ENCODE measurements around the gene RSPO4.
"Not testable (repeated sequence)": the region's sequence is repeated elsewhere in the genome, so short reads cannot be mapped to it uniquely, and the experiment has no call there.

Gene RSPO4

GRCh38 chr20:1026214-1026613, 24.1 kb upstream of the RSPO4 start:
- not testable (repeated sequence) for H3K27me3 ChIP-seq (ENCODE audit: control insufficient read depth in 2 of 2, insufficient read depth in 2 of 2, low read length in 2 of 2); H3K27ac ChIP-seq (ENCODE audit: low read depth in 2 of 2, low read length in 2 of 2); H3K9ac ChIP-seq (ENCODE audit: low read depth in 1 of 2, low read length in 2 of 2); H3K36me3 ChIP-seq (ENCODE audit: control insufficient read depth in 2 of 2, insufficient read depth in 2 of 2, low read length in 2 of 2); H3K4me1 ChIP-seq (ENCODE audit: control insufficient read depth in 2 of 2, insufficient read depth in 2 of 2, low read length in 2 of 2); H3K9me3 ChIP-seq (ENCODE audit: control insufficient read depth in 2 of 2, low read length in 2 of 2); H3K4me3 ChIP-seq (ENCODE audit: low read length in 2 of 2)

GRCh38 chr20:1022871-1023270, 20.8 kb upstream of the RSPO4 start:
- Histone ChIP-seq H3K4me1 (ENCODE audit: control insufficient read depth in 2 of 2, insufficient read depth in 2 of 2, low read length in 2 of 2) (no peaks in the 10 kb centered on the region), H3K27ac (ENCODE audit: low read depth in 2 of 2, low read length in 2 of 2) (no peak overlapping the region), H3K36me3 (ENCODE audit: control insufficient read depth in 2 of 2, insufficient read depth in 2 of 2, low read length in 2 of 2) (no peaks in the 10 kb centered on the region), H3K9ac (ENCODE audit: low read depth in 1 of 2, low read length in 2 of 2) (no peak overlapping the region), H3K9me3 (ENCODE audit: control insufficient read depth in 2 of 2, low read length in 2 of 2) (no peaks in the 10 kb centered on the region), H3K4me3 (ENCODE audit: low read length in 2 of 2) (no peak overlapping the region), H3K27me3 (ENCODE audit: control insufficient read depth in 2 of 2, insufficient read depth in 2 of 2, low read length in 2 of 2) (no peaks in the 10 kb centered on the region)

GRCh38 chr20:1020614-1021013, 18.5 kb upstream of the RSPO4 start:
- Histone ChIP-seq H3K4me1 (ENCODE audit: control insufficient read depth in 2 of 2, insufficient read depth in 2 of 2, low read length in 2 of 2) (no peaks in the 10 kb centered on the region), H3K36me3 (ENCODE audit: control insufficient read depth in 2 of 2, insufficient read depth in 2 of 2, low read length in 2 of 2) (no peaks in the 10 kb centered on the region), H3K4me3 (ENCODE audit: low read length in 2 of 2) (no peak overlapping the region), H3K9me3 (ENCODE audit: control insufficient read depth in 2 of 2, low read length in 2 of 2) (no peaks in the 10 kb centered on the region), H3K27ac (ENCODE audit: low read depth in 2 of 2, low read length in 2 of 2) (no peak overlapping the region), H3K27me3 (ENCODE audit: control insufficient read depth in 2 of 2, insufficient read depth in 2 of 2, low read length in 2 of 2) (no peaks in the 10 kb centered on the region), H3K9ac (ENCODE audit: low read depth in 1 of 2, low read length in 2 of 2) (no peak overlapping the region)

GRCh38 chr20:1019344-1019743, 17.2 kb upstream of the RSPO4 start:
- Histone ChIP-seq H3K9me3 (ENCODE audit: control insufficient read depth in 2 of 2, low read length in 2 of 2) (no peaks in the 10 kb centered on the region), H3K27me3 (ENCODE audit: control insufficient read depth in 2 of 2, insufficient read depth in 2 of 2, low read length in 2 of 2) (no peaks in the 10 kb centered on the region), H3K27ac (ENCODE audit: low read depth in 2 of 2, low read length in 2 of 2) (no peak overlapping the region), H3K4me1 (ENCODE audit: control insufficient read depth in 2 of 2, insufficient read depth in 2 of 2, low read length in 2 of 2) (no peaks in the 10 kb centered on the region), H3K36me3 (ENCODE audit: control insufficient read depth in 2 of 2, insufficient read depth in 2 of 2, low read length in 2 of 2) (no peaks in the 10 kb centered on the region), H3K4me3 (ENCODE audit: low read length in 2 of 2) (no peak overlapping the region), H3K9ac (ENCODE audit: low read depth in 1 of 2, low read length in 2 of 2) (no peak overlapping the region)

- no peak overlapping the region for H3K4me3 ChIP-seq (ENCODE audit: low read length in 2 of 2)
- no peak overlapping the region for H3K9ac ChIP-seq (ENCODE audit: low read depth in 1 of 2, low read length in 2 of 2)
- H3K27ac ChIP-seq (ENCODE audit: low read depth in 2 of 2, low read length in 2 of 2), result no peak overlapping the region
- no peaks in the 10 kb centered on the region for H3K36me3 ChIP-seq (ENCODE audit: control insufficient read depth in 2 of 2, insufficient read depth in 2 of 2, low read length in 2 of 2)
- H3K9me3 ChIP-seq (ENCODE audit: control insufficient read depth in 2 of 2, low read length in 2 of 2), result no peaks in the 10 kb centered on the region
- H3K4me1 ChIP-seq (ENCODE audit: control insufficient read depth in 2 of 2, insufficient read depth in 2 of 2, low read length in 2 of 2), result no peaks in the 10 kb centered on the region
- peaks cover 0 to 3% of the 10 kb centered on the region in 2 donors for H3K27me3 ChIP-seq (ENCODE audit: control insufficient read depth in 2 of 2, insufficient read depth in 2 of 2, low read length in 2 of 2)
Measured at GRCh38 chr20:1017677-1018076, 15.6 kb upstream of the RSPO4 start.

GRCh38 chr20:1015181-1015580, 13.1 kb upstream of the RSPO4 start:
- Histone ChIP-seq H3K36me3 (ENCODE audit: control insufficient read depth in 2 of 2, insufficient read depth in 2 of 2, low read length in 2 of 2) (no peaks in the 10 kb centered on the region), H3K4me1 (ENCODE audit: control insufficient read depth in 2 of 2, insufficient read depth in 2 of 2, low read length in 2 of 2) (no peaks in the 10 kb centered on the region), H3K27ac (ENCODE audit: low read depth in 2 of 2, low read length in 2 of 2) (no peak overlapping the region), H3K4me3 (ENCODE audit: low read length in 2 of 2) (no peak overlapping the region), H3K27me3 (ENCODE audit: control insufficient read depth in 2 of 2, insufficient read depth in 2 of 2, low read length in 2 of 2) (peaks cover 0 to 3% of the 10 kb centered on the region in 2 donors), H3K9me3 (ENCODE audit: control insufficient read depth in 2 of 2, low read length in 2 of 2) (no peaks in the 10 kb centered on the region), H3K9ac (ENCODE audit: low read depth in 1 of 2, low read length in 2 of 2) (no peak overlapping the region)

GRCh38 chr20:1014471-1014870, 12.4 kb upstream of the RSPO4 start:
- no peak overlapping the region for H3K9ac ChIP-seq (ENCODE audit: low read depth in 1 of 2, low read length in 2 of 2)
- peaks cover 0 to 4% of the 10 kb centered on the region in 2 donors for H3K27me3 ChIP-seq (ENCODE audit: control insufficient read depth in 2 of 2, insufficient read depth in 2 of 2, low read length in 2 of 2)
- no peak overlapping the region for H3K4me3 ChIP-seq (ENCODE audit: low read length in 2 of 2)
- no peaks in the 10 kb centered on the region for H3K4me1 ChIP-seq (ENCODE audit: control insufficient read depth in 2 of 2, insufficient read depth in 2 of 2, low read length in 2 of 2)
- no peak overlapping the region for H3K27ac ChIP-seq (ENCODE audit: low read depth in 2 of 2, low read length in 2 of 2)
- no peaks in the 10 kb centered on the region for H3K36me3 ChIP-seq (ENCODE audit: control insufficient read depth in 2 of 2, insufficient read depth in 2 of 2, low read length in 2 of 2)
- no peaks in the 10 kb centered on the region for H3K9me3 ChIP-seq (ENCODE audit: control insufficient read depth in 2 of 2, low read length in 2 of 2)

GRCh38 chr20:1013566-1014340, 11.6 kb upstream of the RSPO4 start:
- Histone ChIP-seq H3K4me3 (ENCODE audit: low read length in 2 of 2) (no peak overlapping the region), H3K27me3 (ENCODE audit: control insufficient read depth in 2 of 2, insufficient read depth in 2 of 2, low read length in 2 of 2) (peaks cover 0 to 8% of the 10 kb centered on the region in 2 donors), H3K4me1 (ENCODE audit: control insufficient read depth in 2 of 2, insufficient read depth in 2 of 2, low read length in 2 of 2) (no peaks in the 10 kb centered on the region), H3K9me3 (ENCODE audit: control insufficient read depth in 2 of 2, low read length in 2 of 2) (no peaks in the 10 kb centered on the region), H3K27ac (ENCODE audit: low read depth in 2 of 2, low read length in 2 of 2) (no peak overlapping the region), H3K9ac (ENCODE audit: low read depth in 1 of 2, low read length in 2 of 2) (no peak overlapping the region), H3K36me3 (ENCODE audit: control insufficient read depth in 2 of 2, insufficient read depth in 2 of 2, low read length in 2 of 2) (no peaks in the 10 kb centered on the region)

GRCh38 chr20:1012359-1013168, 10.5 kb upstream of the RSPO4 start:
- H3K4me1 ChIP-seq (ENCODE audit: control insufficient read depth in 2 of 2, insufficient read depth in 2 of 2, low read length in 2 of 2), result no peaks in the 10 kb centered on the region
- no peaks in the 10 kb centered on the region for H3K36me3 ChIP-seq (ENCODE audit: control insufficient read depth in 2 of 2, insufficient read depth in 2 of 2, low read length in 2 of 2)
- H3K27me3 ChIP-seq (ENCODE audit: control insufficient read depth in 2 of 2, insufficient read depth in 2 of 2, low read length in 2 of 2), result peaks cover 0 to 8% of the 10 kb centered on the region in 2 donors
- no peak overlapping the region for H3K9ac ChIP-seq (ENCODE audit: low read depth in 1 of 2, low read length in 2 of 2)
- no peak overlapping the region for H3K4me3 ChIP-seq (ENCODE audit: low read length in 2 of 2)
- H3K9me3 ChIP-seq (ENCODE audit: control insufficient read depth in 2 of 2, low read length in 2 of 2), result no peaks in the 10 kb centered on the region
- no peak overlapping the region for H3K27ac ChIP-seq (ENCODE audit: low read depth in 2 of 2, low read length in 2 of 2)

GRCh38 chr20:1010659-1011058, 8.5 kb upstream of the RSPO4 start:
- Histone ChIP-seq H3K9ac (ENCODE audit: low read depth in 1 of 2, low read length in 2 of 2) (no peak overlapping the region), H3K4me3 (ENCODE audit: low read length in 2 of 2) (no peak overlapping the region), H3K27me3 (ENCODE audit: control insufficient read depth in 2 of 2, insufficient read depth in 2 of 2, low read length in 2 of 2) (peaks cover 0 to 8% of the 10 kb centered on the region in 2 donors), H3K36me3 (ENCODE audit: control insufficient read depth in 2 of 2, insufficient read depth in 2 of 2, low read length in 2 of 2) (no peaks in the 10 kb centered on the region), H3K27ac (ENCODE audit: low read depth in 2 of 2, low read length in 2 of 2) (no peak overlapping the region), H3K4me1 (ENCODE audit: control insufficient read depth in 2 of 2, insufficient read depth in 2 of 2, low read length in 2 of 2) (no peaks in the 10 kb centered on the region), H3K9me3 (ENCODE audit: control insufficient read depth in 2 of 2, low read length in 2 of 2) (no peaks in the 10 kb centered on the region)
